Thyroid gland (tissue), 4 donors: ENCODE data around the gene ARID3C. TPM values are rescaled to one million over a fixed set of nuclear protein-coding genes. Genes with fewer than 3 reads are reported as not detected.

Experiments used
- DNase-seq, 2 donors: peaks; one replicate each; pipeline ENCODE4 v3.0.0-alpha.2; 2019
- H3K27ac ChIP-seq, 3 donors: fragments of 200-600 bp; sonication (generic); 1 replicate in 2 of 3; 2 replicates in 1 of 3; pipeline ENCODE4 v1.5.1; 2016 to 2019; ENCODE audit warnings: mild to moderate bottlenecking in 1 of 3, moderate library complexity in 1 of 3
- H3K27me3 ChIP-seq: fragments of 200-600 bp; sonication (generic); one replicate; pipeline ENCODE4 v1.5.1; 2019
- H3K36me3 ChIP-seq, 2 donors: fragments of 200-600 bp; sonication (generic); one replicate each; pipeline ENCODE4 v1.5.1; 2016 to 2019
- H3K4me1 ChIP-seq, 2 donors: fragments of 200-600 bp; sonication (generic); one replicate each; pipeline ENCODE4 v1.5.1; 2017 to 2019
- H3K4me3 ChIP-seq, 3 donors: fragments of 200-600 bp; sonication (generic); replicated peaks in 1 of 3; 1 replicate in 2 of 3; 2 replicates in 1 of 3; pipeline ENCODE4 v1.5.1; 2016; ENCODE audit warnings: mild to moderate bottlenecking in 1 of 3
- H3K9me3 ChIP-seq: fragments of 200-600 bp; sonication (generic); one replicate; pipeline ENCODE4 v1.5.1; 2017
- CTCF ChIP-seq, 6 experiments: fragments of 200-600 bp in 3 of 6; fragments of 450-650 bp in 3 of 6; sonication (generic) in 3 of 6; IDR thresholded peaks; one replicate each; pipeline ENCODE4 v1.5.1; 2016 to 2019; ENCODE audit warnings: antibody characterized with exemption in 6 of 6, mild to moderate bottlenecking in 2 of 6, inconsistent platforms in 1 of 6, moderate library complexity in 1 of 6
- POLR2A ChIP-seq, 2 donors: fragments of 450-650 bp; IDR thresholded peaks; one replicate each; pipeline ENCODE4 v1.6.1; 2017; ENCODE audit warnings: antibody characterized with exemption in 2 of 2, mild to moderate bottlenecking in 2 of 2, moderate library complexity in 1 of 2
- WGBS, 2 donors: methylation state at CpG; one replicate each; pipeline ENCODE4 v1.1.5; 2017; 5-methylcytosine and 5-hydroxymethylcytosine counted together
- intact Hi-C: fragments of 100-400 bp; cut with DNase I; formaldehyde crosslinking; loops from one replicate; pipeline ENCODE4 v1.15.1; 2023
- total RNA-seq, 4 donors: library from RNA; depleted of rRNA; stranded (reverse); fragments of >200 nt; gene quantifications; one replicate each; pipeline ENCODE4 v1.2.3, GENCODE V29; 2016

ARID3C gene
- total RNA-seq, 4 donors from 2014 or later: not detected

- no peak overlapping the region for H3K4me3 ChIP-seq
- WGBS, 2 donors: 68 to 74% methylated on average over 4 to 5 of the region's 5 CpGs
- intact Hi-C loops: no loop called here
Observed at GRCh38 chr9:34655394-34655793, 26.5 kb upstream of the ARID3C start.

GRCh38 chr9:34654323-34655051 is 25.6 kb upstream of the ARID3C start:
- Histone ChIP-seq H3K27ac (peak overlapping the region; percentile 22 to 88 (median 84)), H3K27me3 (no peaks in the 10 kb centered on the region), H3K4me3 (no peak overlapping the region), H3K9me3 (no peaks in the 10 kb centered on the region), H3K4me1 (peaks cover 44 to 50% of the 10 kb centered on the region in 2 donors), H3K36me3 (peaks cover 1 to 2% of the 10 kb centered on the region in 2 donors)
- peak; percentile 90 for DNase-seq
- TF ChIP-seq CTCF (IDR thresholded peaks at IDR 0.05): no peak
- no peak for TF ChIP-seq POLR2A (IDR thresholded peaks at IDR 0.05)
- intact Hi-C loops: no loop called here
- 22 to 34% methylated on average over 10 of the region's 11 CpGs for WGBS, 2 donors

More at GRCh38 chr9:34655394-34655793, 26.5 kb upstream of the ARID3C start:
- TF ChIP-seq POLR2A (IDR thresholded peaks at IDR 0.05) (no peak), CTCF (IDR thresholded peaks at IDR 0.05) (no peak)
- Histone ChIP-seq H3K9me3 (no peaks in the 10 kb centered on the region), H3K4me1 (peaks cover 44 to 50% of the 10 kb centered on the region in 2 donors), H3K27me3 (no peaks in the 10 kb centered on the region), H3K27ac (peak overlapping the region in 1 of 3 donors; percentile 32), H3K36me3 (no peaks in the 10 kb centered on the region)
- no peak for DNase-seq

DNA sequence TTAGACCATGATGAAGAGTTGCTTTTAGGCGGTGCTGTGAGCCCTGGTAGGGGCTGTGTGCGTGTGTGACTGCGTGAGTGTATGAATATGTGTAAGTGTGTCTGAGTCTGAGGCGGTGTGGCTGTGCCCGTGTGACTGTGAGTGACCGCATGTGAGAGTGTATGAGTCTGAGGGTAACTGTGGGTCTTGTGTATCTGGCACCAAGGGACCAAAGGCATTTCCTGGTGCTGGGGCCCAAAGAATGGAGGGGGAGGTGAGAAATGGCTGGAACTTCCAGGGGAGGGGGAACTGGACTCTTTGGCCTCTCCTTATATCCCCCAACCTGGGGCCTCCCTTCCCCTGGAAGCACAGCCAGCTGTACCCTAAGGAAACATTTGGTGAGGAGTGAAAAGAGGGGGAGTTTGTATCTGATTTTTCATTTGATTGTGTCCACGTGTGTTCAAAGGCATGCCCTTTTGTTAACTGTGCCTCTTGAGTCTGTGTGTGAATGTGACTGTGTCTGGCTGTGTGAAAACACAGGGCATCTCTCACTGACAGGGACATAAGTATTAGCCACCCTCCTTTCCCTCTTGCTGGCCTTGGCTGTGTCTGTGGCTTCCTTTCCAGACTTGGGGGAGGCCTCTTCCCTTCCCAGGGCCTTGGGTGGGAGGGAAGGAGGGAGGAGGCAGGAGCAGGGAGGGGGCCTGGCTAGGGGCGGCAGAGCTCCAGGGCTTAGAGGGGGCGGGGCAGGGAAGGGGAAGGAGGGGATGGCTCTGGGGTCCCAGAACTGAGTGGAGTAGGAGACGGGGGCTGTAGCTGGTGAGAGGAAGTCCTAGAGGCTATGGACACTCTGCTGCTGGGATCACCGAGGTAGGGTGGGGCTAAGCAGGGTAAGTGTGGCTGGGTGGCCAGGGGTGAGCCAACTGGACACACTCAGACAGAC is 24.5 kb upstream of the ARID3C start:
- H3K4me1 ChIP-seq: peaks cover 44 to 50% of the 10 kb centered on the region in 2 donors
- no peaks in the 10 kb centered on the region for H3K9me3 ChIP-seq
- TF ChIP-seq CTCF (IDR thresholded peaks at IDR 0.05) (no peak), POLR2A (IDR thresholded peaks at IDR 0.05) (no peak)
- intact Hi-C loops: no loop called here
- no peaks in the 10 kb centered on the region for H3K27me3 ChIP-seq
- no peak overlapping the region for H3K4me3 ChIP-seq
- H3K27ac ChIP-seq: peak overlapping the region; percentile 26 to 88 (median 84)
- peaks cover 7 to 12% of the 10 kb centered on the region in 2 donors for H3K36me3 ChIP-seq
- DNase-seq: no peak
- WGBS, 2 donors: 46 to 47% methylated on average over 11 of the region's 11 CpGs

DNA sequence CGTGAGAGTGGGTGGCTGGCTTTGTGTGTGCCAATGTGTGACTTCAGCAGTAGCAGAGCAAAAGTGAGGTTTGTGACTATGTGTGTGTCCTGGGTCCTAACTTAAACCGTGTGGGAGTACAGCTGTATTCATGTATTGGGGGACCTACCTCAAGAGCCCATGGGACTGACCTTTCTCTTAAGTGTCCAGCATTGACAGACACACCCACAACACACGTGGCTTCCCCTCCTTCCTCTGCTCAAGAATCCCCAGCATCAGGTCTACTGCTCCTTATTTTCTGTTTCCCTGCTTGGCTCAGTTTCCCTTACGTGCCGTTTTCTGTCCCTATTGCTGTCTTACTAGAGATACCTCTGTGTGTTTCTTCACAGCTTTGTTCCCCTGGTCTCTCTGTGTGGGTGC is 23.7 kb upstream of the ARID3C start:
- Histone ChIP-seq H3K4me1 (peaks cover 51 to 57% of the 10 kb centered on the region in 2 donors), H3K27ac (peak overlapping the region; percentile 26 to 88 (median 84)), H3K9me3 (no peaks in the 10 kb centered on the region), H3K36me3 (peaks cover 7 to 14% of the 10 kb centered on the region in 2 donors), H3K27me3 (no peaks in the 10 kb centered on the region), H3K4me3 (no peak overlapping the region)
- intact Hi-C loops: no loop called here
- no peak for DNase-seq
- TF ChIP-seq CTCF (IDR thresholded peaks at IDR 0.05) (no peak), POLR2A (IDR thresholded peaks at IDR 0.05) (no peak)
- WGBS, 2 donors: 26 to 29% methylated on average over 5 of the region's 5 CpGs
